ENCODE data around the gene ZC3H18.
A peak's percentile ranks its signal among the peaks of the same experiment; 100 is the strongest.

Gene ZC3H18

GRCh38 chr16:88655733-88656281 lies 85.6 kb downstream of the ZC3H18 start:
- DNase-seq (ENCODE audit: low spot score) = no peak
- H4K91ac ChIP-seq (ENCODE audit: low read depth, low read length, poor library complexity) = no peak overlapping the region
- H3K4me3 ChIP-seq (ENCODE audit: low read length in 2 of 2) = no peak overlapping the region
- no peak overlapping the region for H3K18ac ChIP-seq (ENCODE audit: low read length)
- no peak overlapping the region for H3K4me2 ChIP-seq (ENCODE audit: insufficient read depth, low read length, poor library complexity, severe bottlenecking)
- H3K9ac ChIP-seq (ENCODE audit: low read depth, low read length, poor library complexity) = no peak overlapping the region
- no peak overlapping the region for H2BK120ac ChIP-seq (ENCODE audit: low read depth, low read length)
- H3K23ac ChIP-seq (ENCODE audit: low read depth, low read length, poor library complexity) = no peak overlapping the region
- H2BK12ac ChIP-seq (ENCODE audit: low read length) = peak overlapping the region; percentile 41
- H3K79me1 ChIP-seq (ENCODE audit: low read depth, low read length) = peaks cover 27% of the 10 kb centered on the region
- H2AFZ ChIP-seq (ENCODE audit: low read length) = no peak overlapping the region
- no peaks in the 10 kb centered on the region for H3K9me3 ChIP-seq (replicated peaks in 1 of 2; ENCODE audit: control insufficient read depth in 2 of 2, insufficient read depth in 1 of 2, low read depth in 1 of 2, low read length in 2 of 2)
- H4K8ac ChIP-seq (ENCODE audit: low read depth, low read length) = peak overlapping the region; percentile 65
- H2AK5ac ChIP-seq (ENCODE audit: low read depth, low read length) = no peak overlapping the region
- peaks cover 48 to 93% of the 10 kb centered on the region in 2 donors for H3K36me3 ChIP-seq (replicated peaks in 1 of 2; ENCODE audit: control insufficient read depth in 2 of 2, insufficient read depth in 2 of 2, low read length in 2 of 2)
- H3K27ac ChIP-seq (replicated peaks; ENCODE audit: low read length) = no peak overlapping the region
- no CpG with 5 or more reads among the region's 29 CpGs for WGBS, 2 donors (ENCODE audit: extremely low coverage in 2 of 2, insufficient read length in 2 of 2, insufficient replicate concordance in 1 of 2)
- H3K4ac ChIP-seq (ENCODE audit: low read length) = no peak overlapping the region
- no peak overlapping the region for H3K14ac ChIP-seq (ENCODE audit: low read length)
- peaks cover 9 to 14% of the 10 kb centered on the region in 2 donors for H3K4me1 ChIP-seq (ENCODE audit: control insufficient read depth in 2 of 2, insufficient read depth in 1 of 2, low read depth in 1 of 2, low read length in 2 of 2)
- no peaks in the 10 kb centered on the region for H3K27me3 ChIP-seq (ENCODE audit: control insufficient read depth in 3 of 3, insufficient read depth in 3 of 3, low read depth in 1 of 3, low read length in 3 of 3)
- H2BK5ac ChIP-seq (ENCODE audit: low read length) = no peak overlapping the region
- H2BK15ac ChIP-seq (ENCODE audit: low read length) = no peak overlapping the region

- H3K4me3 ChIP-seq (ENCODE audit: low read length in 2 of 2) = no peak overlapping the region
- no peak overlapping the region for H2BK5ac ChIP-seq (ENCODE audit: low read length)
- no peaks in the 10 kb centered on the region for H3K9me3 ChIP-seq (replicated peaks in 1 of 2; ENCODE audit: control insufficient read depth in 2 of 2, insufficient read depth in 1 of 2, low read depth in 1 of 2, low read length in 2 of 2)
- peaks cover 6 to 13% of the 10 kb centered on the region in 2 donors for H3K4me1 ChIP-seq (ENCODE audit: control insufficient read depth in 2 of 2, insufficient read depth in 1 of 2, low read depth in 1 of 2, low read length in 2 of 2)
- no peak overlapping the region for H4K8ac ChIP-seq (ENCODE audit: low read depth, low read length)
- no peak overlapping the region for H2BK120ac ChIP-seq (ENCODE audit: low read depth, low read length)
- no peak overlapping the region for H4K91ac ChIP-seq (ENCODE audit: low read depth, low read length, poor library complexity)
- H3K18ac ChIP-seq (ENCODE audit: low read length) = no peak overlapping the region
- H3K36me3 ChIP-seq (replicated peaks in 1 of 2; ENCODE audit: control insufficient read depth in 2 of 2, insufficient read depth in 2 of 2, low read length in 2 of 2) = peaks cover 48 to 93% of the 10 kb centered on the region in 2 donors
- peak overlapping the region; percentile 78 for H3K9ac ChIP-seq (ENCODE audit: low read depth, low read length, poor library complexity)
- H3K27me3 ChIP-seq (ENCODE audit: control insufficient read depth in 3 of 3, insufficient read depth in 3 of 3, low read depth in 1 of 3, low read length in 3 of 3) = no peaks in the 10 kb centered on the region
- WGBS, 2 donors (ENCODE audit: extremely low coverage in 2 of 2, insufficient read length in 2 of 2, insufficient replicate concordance in 1 of 2) = no CpG with 5 or more reads among the region's 25 CpGs
- no peak for DNase-seq (ENCODE audit: low spot score)
- H2AFZ ChIP-seq (ENCODE audit: low read length) = no peak overlapping the region
- peak overlapping the region; percentile 22 for H2BK12ac ChIP-seq (ENCODE audit: low read length)
- no peak overlapping the region for H3K14ac ChIP-seq (ENCODE audit: low read length)
- H3K79me1 ChIP-seq (ENCODE audit: low read depth, low read length) = peaks cover 22% of the 10 kb centered on the region
- H3K23ac ChIP-seq (ENCODE audit: low read depth, low read length, poor library complexity) = no peak overlapping the region
- no peak overlapping the region for H2BK15ac ChIP-seq (ENCODE audit: low read length)
- no peak overlapping the region for H3K27ac ChIP-seq (replicated peaks; ENCODE audit: low read length)
- no peak overlapping the region for H3K4me2 ChIP-seq (ENCODE audit: insufficient read depth, low read length, poor library complexity, severe bottlenecking)
- no peak overlapping the region for H3K4ac ChIP-seq (ENCODE audit: low read length)
- H2AK5ac ChIP-seq (ENCODE audit: low read depth, low read length) = no peak overlapping the region
These were observed 86.2 kb downstream of the ZC3H18 start for GRCh38 chr16:88656291-88656980.

GRCh38 chr16:88657371-88657770 lies 87.2 kb downstream of the ZC3H18 start:
- no peak for DNase-seq (ENCODE audit: low spot score)
- Histone ChIP-seq H3K27ac (replicated peaks; ENCODE audit: low read length) (no peak overlapping the region), H3K4ac (ENCODE audit: low read length) (no peak overlapping the region), H3K4me1 (ENCODE audit: control insufficient read depth in 2 of 2, insufficient read depth in 1 of 2, low read depth in 1 of 2, low read length in 2 of 2) (peaks cover 5 to 6% of the 10 kb centered on the region in 2 donors), H3K18ac (ENCODE audit: low read length) (no peak overlapping the region), H3K9ac (ENCODE audit: low read depth, low read length, poor library complexity) (peak overlapping the region; percentile 60), H3K9me3 (replicated peaks in 1 of 2; ENCODE audit: control insufficient read depth in 2 of 2, insufficient read depth in 1 of 2, low read depth in 1 of 2, low read length in 2 of 2) (no peaks in the 10 kb centered on the region), H4K91ac (ENCODE audit: low read depth, low read length, poor library complexity) (no peak overlapping the region), H3K27me3 (ENCODE audit: control insufficient read depth in 3 of 3, insufficient read depth in 3 of 3, low read depth in 1 of 3, low read length in 3 of 3) (no peaks in the 10 kb centered on the region), H2AFZ (ENCODE audit: low read length) (no peak overlapping the region), H2BK12ac (ENCODE audit: low read length) (no peak overlapping the region), H2BK15ac (ENCODE audit: low read length) (no peak overlapping the region), H3K14ac (ENCODE audit: low read length) (peak overlapping the region; percentile 21), H2BK5ac (ENCODE audit: low read length) (no peak overlapping the region), H3K4me2 (ENCODE audit: insufficient read depth, low read length, poor library complexity, severe bottlenecking) (no peak overlapping the region), H3K23ac (ENCODE audit: low read depth, low read length, poor library complexity) (peak overlapping the region; percentile 73), H2BK120ac (ENCODE audit: low read depth, low read length) (no peak overlapping the region), H3K36me3 (replicated peaks in 1 of 2; ENCODE audit: control insufficient read depth in 2 of 2, insufficient read depth in 2 of 2, low read length in 2 of 2) (peaks cover 46 to 86% of the 10 kb centered on the region in 2 donors), H3K4me3 (ENCODE audit: low read length in 2 of 2) (no peak overlapping the region), H3K79me1 (ENCODE audit: low read depth, low read length) (peaks cover 25% of the 10 kb centered on the region), H2AK5ac (ENCODE audit: low read depth, low read length) (no peak overlapping the region), H4K8ac (ENCODE audit: low read depth, low read length) (peak overlapping the region; percentile 82)
- WGBS, 2 donors (ENCODE audit: extremely low coverage in 2 of 2, insufficient read length in 2 of 2, insufficient replicate concordance in 1 of 2) = no CpG with 5 or more reads among the region's 19 CpGs

- Histone ChIP-seq H3K18ac (ENCODE audit: low read length) (peak overlapping the region; percentile 57), H2BK15ac (ENCODE audit: low read length) (no peak overlapping the region), H3K23ac (ENCODE audit: low read depth, low read length, poor library complexity) (no peak overlapping the region), H3K36me3 (replicated peaks in 1 of 2; ENCODE audit: control insufficient read depth in 2 of 2, insufficient read depth in 2 of 2, low read length in 2 of 2) (peaks cover 41 to 72% of the 10 kb centered on the region in 2 donors), H4K8ac (ENCODE audit: low read depth, low read length) (no peak overlapping the region), H3K4me3 (ENCODE audit: low read length in 2 of 2) (no peak overlapping the region), H3K9me3 (replicated peaks in 1 of 2; ENCODE audit: control insufficient read depth in 2 of 2, insufficient read depth in 1 of 2, low read depth in 1 of 2, low read length in 2 of 2) (no peaks in the 10 kb centered on the region), H3K79me1 (ENCODE audit: low read depth, low read length) (peaks cover 32% of the 10 kb centered on the region), H3K14ac (ENCODE audit: low read length) (no peak overlapping the region), H2BK5ac (ENCODE audit: low read length) (peak overlapping the region; percentile 53), H4K91ac (ENCODE audit: low read depth, low read length, poor library complexity) (no peak overlapping the region), H2BK12ac (ENCODE audit: low read length) (no peak overlapping the region), H3K27me3 (ENCODE audit: control insufficient read depth in 3 of 3, insufficient read depth in 3 of 3, low read depth in 1 of 3, low read length in 3 of 3) (no peaks in the 10 kb centered on the region), H2AK5ac (ENCODE audit: low read depth, low read length) (no peak overlapping the region), H3K27ac (replicated peaks; ENCODE audit: low read length) (no peak overlapping the region), H3K4ac (ENCODE audit: low read length) (no peak overlapping the region), H2BK120ac (ENCODE audit: low read depth, low read length) (peak overlapping the region; percentile 87), H3K4me1 (ENCODE audit: control insufficient read depth in 2 of 2, insufficient read depth in 1 of 2, low read depth in 1 of 2, low read length in 2 of 2) (peaks cover 5 to 6% of the 10 kb centered on the region in 2 donors), H2AFZ (ENCODE audit: low read length) (no peak overlapping the region), H3K4me2 (ENCODE audit: insufficient read depth, low read length, poor library complexity, severe bottlenecking) (no peak overlapping the region), H3K9ac (ENCODE audit: low read depth, low read length, poor library complexity) (peak overlapping the region; percentile 44)
- no peak for DNase-seq (ENCODE audit: low spot score)
- no CpG with 5 or more reads among the region's 15 CpGs for WGBS, 2 donors (ENCODE audit: extremely low coverage in 2 of 2, insufficient read length in 2 of 2, insufficient replicate concordance in 1 of 2)
These were observed 88.5 kb downstream of the ZC3H18 start for GRCh38 chr16:88658714-88659113.

Data from neuronal stem cell (in vitro differentiated cells).